Measurements from ENCODE around the gene ERCC3. TPM values are rescaled to one million over a fixed set of nuclear protein-coding genes. Genes with fewer than 3 reads are reported as not detected.

The ERCC3 gene
- total RNA-seq, 1 donor from 2014 or later: 45.1 TPM

DNA sequence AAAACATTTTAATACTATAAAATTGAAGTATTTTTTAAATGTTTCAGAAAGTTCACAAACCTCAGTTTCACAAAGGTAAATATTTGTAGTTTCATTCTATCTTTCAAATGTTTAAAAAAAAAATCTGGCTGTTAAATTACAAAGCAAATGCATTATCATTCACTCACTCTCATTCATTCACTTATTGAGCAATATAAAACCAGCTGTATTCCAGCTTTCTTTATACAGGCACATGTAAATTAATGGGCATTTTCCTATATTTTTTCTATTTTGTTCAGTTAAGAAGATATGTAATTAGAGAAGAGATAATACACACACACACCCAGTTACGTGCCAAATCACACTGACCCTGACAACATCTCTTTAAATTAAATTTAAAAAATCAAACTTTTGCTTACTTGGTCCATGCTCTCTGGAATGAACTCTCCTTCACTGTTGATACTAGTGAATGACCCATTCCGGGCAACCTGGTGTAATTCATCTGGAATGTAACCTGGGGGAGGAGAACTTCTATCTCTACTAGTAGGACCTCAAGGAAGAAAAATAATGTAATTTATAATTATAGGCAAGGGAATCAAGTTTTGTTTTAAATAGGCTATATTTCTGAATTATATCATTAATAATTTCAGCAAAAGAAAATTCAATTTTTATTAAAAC, 32.5 kb upstream of the ERCC3 start:
- TF ChIP-seq, protein P1, sequence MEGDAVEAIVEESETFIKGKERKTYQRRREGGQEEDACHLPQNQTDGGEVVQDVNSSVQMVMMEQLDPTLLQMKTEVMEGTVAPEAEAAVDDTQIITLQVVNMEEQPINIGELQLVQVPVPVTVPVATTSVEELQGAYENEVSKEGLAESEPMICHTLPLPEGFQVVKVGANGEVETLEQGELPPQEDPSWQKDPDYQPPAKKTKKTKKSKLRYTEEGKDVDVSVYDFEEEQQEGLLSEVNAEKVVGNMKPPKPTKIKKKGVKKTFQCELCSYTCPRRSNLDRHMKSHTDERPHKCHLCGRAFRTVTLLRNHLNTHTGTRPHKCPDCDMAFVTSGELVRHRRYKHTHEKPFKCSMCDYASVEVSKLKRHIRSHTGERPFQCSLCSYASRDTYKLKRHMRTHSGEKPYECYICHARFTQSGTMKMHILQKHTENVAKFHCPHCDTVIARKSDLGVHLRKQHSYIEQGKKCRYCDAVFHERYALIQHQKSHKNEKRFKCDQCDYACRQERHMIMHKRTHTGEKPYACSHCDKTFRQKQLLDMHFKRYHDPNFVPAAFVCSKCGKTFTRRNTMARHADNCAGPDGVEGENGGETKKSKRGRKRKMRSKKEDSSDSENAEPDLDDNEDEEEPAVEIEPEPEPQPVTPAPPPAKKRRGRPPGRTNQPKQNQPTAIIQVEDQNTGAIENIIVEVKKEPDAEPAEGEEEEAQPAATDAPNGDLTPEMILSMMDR (IDR thresholded peaks at IDR 0.05; ENCODE audit: unreplicated experiment): no peak
- H3K36me3 Mint-ChIP-seq (ENCODE audit: low read depth, unreplicated experiment): no peaks in the 10 kb centered on the region

DNA sequence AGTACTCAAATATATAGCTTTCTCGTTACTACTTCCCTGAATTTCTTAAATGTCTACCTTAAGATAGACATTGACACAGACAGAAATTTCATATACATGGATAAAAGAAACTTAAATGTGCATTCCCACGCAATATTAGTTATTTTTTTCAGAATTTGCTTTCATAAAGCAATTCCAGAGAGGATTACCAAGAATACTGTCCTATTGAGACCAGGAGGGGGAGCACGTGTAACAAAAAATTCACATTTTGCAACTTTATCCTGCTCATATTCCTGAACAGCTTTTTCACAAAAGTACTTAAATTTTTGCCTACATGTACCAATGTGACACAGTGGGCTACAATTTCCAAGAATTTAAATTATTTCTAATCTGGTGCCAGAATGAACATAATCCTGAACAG, 30.7 kb upstream of the ERCC3 start:
- Mint-ChIP-seq H3K36me3 (ENCODE audit: low read depth, unreplicated experiment) (peaks cover 10% of the 10 kb centered on the region), H3K4me3 (ENCODE audit: unreplicated experiment) (no peak overlapping the region), H3K27ac (ENCODE audit: unreplicated experiment) (no peak overlapping the region), H3K27me3 (ENCODE audit: unreplicated experiment) (no peaks in the 10 kb centered on the region), H3K4me1 (ENCODE audit: unreplicated experiment) (no peaks in the 10 kb centered on the region), H3K9me3 (ENCODE audit: unreplicated experiment) (no peaks in the 10 kb centered on the region)
- TF ChIP-seq, protein P1 (IDR thresholded peaks at IDR 0.05; ENCODE audit: unreplicated experiment): peak; percentile 68
- DNase-seq (ENCODE audit: low spot score): no peak

More for the DNA sequence above, 32.5 kb upstream of the ERCC3 start:
- Mint-ChIP-seq H3K27ac (ENCODE audit: unreplicated experiment) (no peak overlapping the region), H3K4me3 (ENCODE audit: unreplicated experiment) (no peak overlapping the region), H3K4me1 (ENCODE audit: unreplicated experiment) (no peaks in the 10 kb centered on the region), H3K27me3 (ENCODE audit: unreplicated experiment) (no peaks in the 10 kb centered on the region), H3K9me3 (ENCODE audit: unreplicated experiment) (no peaks in the 10 kb centered on the region)
- no peak for DNase-seq (ENCODE audit: low spot score)

DNA sequence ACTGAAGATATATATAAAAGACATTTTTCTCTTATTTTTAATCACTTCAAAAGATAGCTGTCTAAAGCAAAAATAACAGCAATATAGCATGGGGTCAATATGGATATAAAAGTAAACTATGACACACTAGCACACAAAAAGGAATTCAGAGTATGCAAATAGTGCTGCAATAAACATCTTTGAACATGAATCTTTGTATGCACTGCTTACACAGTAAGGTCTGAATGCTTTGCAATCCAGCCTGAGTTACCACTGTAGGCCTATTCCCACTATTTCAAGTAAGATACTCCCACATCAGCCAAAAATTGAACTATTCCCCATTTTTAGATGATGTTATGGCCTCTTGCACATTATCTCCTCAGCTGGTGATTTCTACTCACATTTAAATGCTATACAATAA, 27.4 kb upstream of the ERCC3 start:
- Mint-ChIP-seq H3K9me3 (ENCODE audit: unreplicated experiment) (no peaks in the 10 kb centered on the region), H3K27me3 (ENCODE audit: unreplicated experiment) (no peaks in the 10 kb centered on the region), H3K27ac (ENCODE audit: unreplicated experiment) (no peak overlapping the region), H3K36me3 (ENCODE audit: low read depth, unreplicated experiment) (peaks cover 15% of the 10 kb centered on the region), H3K4me1 (ENCODE audit: unreplicated experiment) (no peaks in the 10 kb centered on the region), H3K4me3 (ENCODE audit: unreplicated experiment) (no peak overlapping the region)
- TF ChIP-seq, protein P1 (IDR thresholded peaks at IDR 0.05; ENCODE audit: unreplicated experiment): no peak
- DNase-seq (ENCODE audit: low spot score): no peak

DNA sequence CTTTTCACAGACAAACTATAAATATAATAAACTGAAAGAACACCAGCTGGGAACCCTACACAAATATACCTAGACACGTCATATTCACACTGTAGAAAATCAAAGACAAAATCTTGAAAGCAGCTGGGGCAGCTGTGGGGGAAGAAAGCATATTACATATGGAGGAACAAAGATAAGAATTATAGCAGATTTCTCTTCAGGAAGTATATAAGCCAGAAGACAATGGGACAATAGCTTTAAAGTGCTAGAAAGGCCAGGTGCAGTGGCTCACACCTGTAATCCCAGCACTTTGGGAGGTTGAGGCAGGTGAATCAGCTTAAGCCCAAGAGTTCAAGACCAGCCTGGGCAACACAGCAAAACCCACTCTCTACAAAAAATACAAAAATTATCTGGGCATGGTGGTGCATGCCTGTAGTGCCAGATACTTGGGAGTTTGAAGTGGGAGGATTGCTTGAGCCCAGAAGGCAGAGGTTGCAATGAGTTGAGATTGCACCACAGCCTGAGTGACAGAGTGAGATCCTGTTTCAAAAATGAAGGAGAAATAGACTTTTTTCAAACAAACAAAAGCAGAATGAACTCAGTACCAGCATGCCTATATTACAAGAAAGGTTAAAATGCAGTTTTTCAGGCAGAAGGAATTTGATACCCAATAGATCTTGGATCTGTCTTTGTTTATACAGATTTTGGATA, 26.8 kb upstream of the ERCC3 start:
- Mint-ChIP-seq H3K9me3 (ENCODE audit: unreplicated experiment) (no peaks in the 10 kb centered on the region), H3K4me1 (ENCODE audit: unreplicated experiment) (no peaks in the 10 kb centered on the region), H3K27ac (ENCODE audit: unreplicated experiment) (no peak overlapping the region), H3K4me3 (ENCODE audit: unreplicated experiment) (no peak overlapping the region), H3K36me3 (ENCODE audit: low read depth, unreplicated experiment) (peaks cover 15% of the 10 kb centered on the region), H3K27me3 (ENCODE audit: unreplicated experiment) (no peaks in the 10 kb centered on the region)
- no peak for DNase-seq (ENCODE audit: low spot score)
- TF ChIP-seq, protein P1 (IDR thresholded peaks at IDR 0.05; ENCODE audit: unreplicated experiment): no peak

DNA sequence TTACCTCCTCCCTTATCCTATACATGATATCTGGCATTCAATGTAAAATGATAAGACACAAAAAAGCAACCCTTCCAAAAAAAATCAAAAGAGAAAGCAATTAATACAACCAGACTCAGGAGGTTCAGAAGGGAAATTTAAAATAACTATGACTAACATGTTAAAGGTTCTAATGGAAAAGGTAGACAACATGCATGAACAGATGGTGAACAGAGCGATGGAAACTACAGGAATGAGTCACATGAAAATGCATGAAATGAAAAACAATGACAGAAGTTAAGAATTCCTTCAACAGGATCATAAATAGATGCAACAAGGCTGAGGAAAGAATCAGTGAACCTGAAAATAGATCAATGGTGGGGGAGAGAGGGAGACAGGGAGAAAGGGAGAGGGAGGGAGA, 26.1 kb upstream of the ERCC3 start:
- H3K27ac Mint-ChIP-seq (ENCODE audit: unreplicated experiment): no peak overlapping the region
- peaks cover 15% of the 10 kb centered on the region for H3K36me3 Mint-ChIP-seq (ENCODE audit: low read depth, unreplicated experiment)
- no peaks in the 10 kb centered on the region for H3K9me3 Mint-ChIP-seq (ENCODE audit: unreplicated experiment)
- peak overlapping the region; percentile 20 for H3K4me3 Mint-ChIP-seq (ENCODE audit: unreplicated experiment)
- H3K4me1 Mint-ChIP-seq (ENCODE audit: unreplicated experiment): no peaks in the 10 kb centered on the region
- H3K27me3 Mint-ChIP-seq (ENCODE audit: unreplicated experiment): no peaks in the 10 kb centered on the region
- no peak for DNase-seq (ENCODE audit: low spot score)
- TF ChIP-seq, protein P1 (IDR thresholded peaks at IDR 0.05; ENCODE audit: unreplicated experiment): no peak
